ENCODE measurements around the gene BTBD9.

BTBD9 gene

GRCh38 chr6:38270367-38270766, 369.4 kb downstream of the BTBD9 start:
- DNase-seq, result no peak

GRCh38 chr6:38269461-38270172, 370.1 kb downstream of the BTBD9 start:
- DNase-seq, result no peak

GRCh38 chr6:38268342-38268741, 371.4 kb downstream of the BTBD9 start:
- DNase-seq, result no peak

- DNase-seq, result no peak
These were observed 372.8 kb downstream of the BTBD9 start for GRCh38 chr6:38266921-38267354.

GRCh38 chr6:38264605-38265004, 375.1 kb downstream of the BTBD9 start:
- no peak for DNase-seq

- DNase-seq, result no peak
These were observed 377.1 kb downstream of the BTBD9 start for GRCh38 chr6:38262609-38263008.

GRCh38 chr6:38262026-38262425, 377.7 kb downstream of the BTBD9 start:
- no peak for DNase-seq

GRCh38 chr6:38261626-38262025, 378.1 kb downstream of the BTBD9 start:
- no peak for DNase-seq

GRCh38 chr6:38259736-38260135, 380.0 kb downstream of the BTBD9 start:
- DNase-seq, result no peak

- DNase-seq, result no peak
These were observed 391.1 kb downstream of the BTBD9 start for GRCh38 chr6:38248500-38249234.

- DNase-seq, result no peak
These were observed 394.4 kb downstream of the BTBD9 start for GRCh38 chr6:38245295-38245694.

- DNase-seq, result no peak
These were observed 394.9 kb downstream of the BTBD9 start for GRCh38 chr6:38244869-38245268.

- DNase-seq, result no peak
These were observed 398.4 kb downstream of the BTBD9 start for GRCh38 chr6:38241200-38241871.

- DNase-seq, result no peak
These were observed 399.8 kb downstream of the BTBD9 start for GRCh38 chr6:38239719-38240451.

- no peak for DNase-seq
These were observed 403.1 kb downstream of the BTBD9 start for GRCh38 chr6:38236631-38237030.

GRCh38 chr6:38234934-38235682, 404.6 kb downstream of the BTBD9 start:
- no peak for DNase-seq

- no peak for DNase-seq
These were observed 405.6 kb downstream of the BTBD9 start for GRCh38 chr6:38234141-38234540.

- DNase-seq, result no peak
These were observed 406.5 kb downstream of the BTBD9 start for GRCh38 chr6:38233161-38233791.

GRCh38 chr6:38225766-38226165, 414.0 kb downstream of the BTBD9 start:
- DNase-seq, result no peak

GRCh38 chr6:38221251-38221650, 418.5 kb downstream of the BTBD9 start:
- DNase-seq, result no peak

GRCh38 chr6:38220069-38220723, 419.5 kb downstream of the BTBD9 start:
- no peak for DNase-seq
